ENCODE measurements around the gene FYTTD1. TPM values are rescaled to one million over a fixed set of nuclear protein-coding genes. Genes with fewer than 3 reads are reported as not detected.

Gene FYTTD1
- total RNA-seq, 1 experiment from 2014 or later, result 70.7 TPM

DNA sequence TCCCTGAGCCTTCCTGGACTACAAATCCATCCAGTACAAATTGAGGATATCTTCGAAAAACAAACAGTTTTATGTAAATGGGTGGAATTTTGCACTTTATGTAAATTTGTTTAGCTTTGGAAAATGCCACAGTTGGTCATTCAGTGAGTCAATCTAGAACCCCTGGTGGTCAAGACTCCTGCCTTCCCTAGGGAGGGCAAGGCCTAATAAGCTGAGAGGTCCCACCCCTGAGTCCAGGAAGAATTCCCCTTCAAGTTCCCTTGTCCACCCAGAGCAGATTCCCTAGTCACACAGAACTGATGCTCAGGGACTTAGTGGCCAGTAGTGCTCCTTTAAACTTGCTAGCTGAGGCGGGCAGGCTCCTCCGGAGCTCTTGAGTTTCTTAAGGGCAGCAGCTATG is 6.9 kb upstream of the FYTTD1 start:
- Histone ChIP-seq H3K27ac (ENCODE audit: low read depth, low read length) (no peak overlapping the region), H3K36me3 (ENCODE audit: control insufficient read depth in 1 of 2, insufficient read depth in 2 of 2, low read length in 2 of 2) (no peaks in the 10 kb centered on the region), H3K4me3 (replicated peaks in 1 of 2; ENCODE audit: low read depth in 1 of 2, low read length in 2 of 2) (no peak overlapping the region), H3K9me2 (ENCODE audit: insufficient read depth) (no peaks in the 10 kb centered on the region), H3K79me2 (ENCODE audit: insufficient read depth, low read length) (no peaks in the 10 kb centered on the region), H3K4me2 (ENCODE audit: low read length) (no peak overlapping the region), H3K4me1 (ENCODE audit: control insufficient read depth in 1 of 2, insufficient read depth in 2 of 2, low read length in 2 of 2) (peaks cover 2 to 9% of the 10 kb centered on the region in 2 experiments; a peak in 3 of 4 replicates), H3K9ac (ENCODE audit: low read length) (no peak overlapping the region), H2AFZ (ENCODE audit: low read depth, low read length, poor library complexity, severe bottlenecking) (no peak overlapping the region), H3K9me3 (ENCODE audit: control insufficient read depth in 1 of 2, insufficient read depth in 1 of 2, low read depth in 1 of 2, low read length in 2 of 2) (no peaks in the 10 kb centered on the region), H4K20me1 (ENCODE audit: insufficient read depth) (no peaks in the 10 kb centered on the region), H3K27me3 (ENCODE audit: insufficient read depth, low read length) (no peaks in the 10 kb centered on the region)
- DNase-seq (ENCODE audit: low read depth, low spot score) (no peak), ATAC-seq (no peak)
- ChIA-PET CTCF (no interaction called here), RAD21 (ENCODE audit: low non-redundant PET in 1 of 2, low total read pairs in 2 of 2, uncharacterized antibody in 2 of 2, unreplicated experiment in 2 of 2) (no interaction called here), POLR2A (no interaction called here)
- no TSS peak for BruUV-seq (replicated peaks)
- TF ChIP-seq, protein P1, sequence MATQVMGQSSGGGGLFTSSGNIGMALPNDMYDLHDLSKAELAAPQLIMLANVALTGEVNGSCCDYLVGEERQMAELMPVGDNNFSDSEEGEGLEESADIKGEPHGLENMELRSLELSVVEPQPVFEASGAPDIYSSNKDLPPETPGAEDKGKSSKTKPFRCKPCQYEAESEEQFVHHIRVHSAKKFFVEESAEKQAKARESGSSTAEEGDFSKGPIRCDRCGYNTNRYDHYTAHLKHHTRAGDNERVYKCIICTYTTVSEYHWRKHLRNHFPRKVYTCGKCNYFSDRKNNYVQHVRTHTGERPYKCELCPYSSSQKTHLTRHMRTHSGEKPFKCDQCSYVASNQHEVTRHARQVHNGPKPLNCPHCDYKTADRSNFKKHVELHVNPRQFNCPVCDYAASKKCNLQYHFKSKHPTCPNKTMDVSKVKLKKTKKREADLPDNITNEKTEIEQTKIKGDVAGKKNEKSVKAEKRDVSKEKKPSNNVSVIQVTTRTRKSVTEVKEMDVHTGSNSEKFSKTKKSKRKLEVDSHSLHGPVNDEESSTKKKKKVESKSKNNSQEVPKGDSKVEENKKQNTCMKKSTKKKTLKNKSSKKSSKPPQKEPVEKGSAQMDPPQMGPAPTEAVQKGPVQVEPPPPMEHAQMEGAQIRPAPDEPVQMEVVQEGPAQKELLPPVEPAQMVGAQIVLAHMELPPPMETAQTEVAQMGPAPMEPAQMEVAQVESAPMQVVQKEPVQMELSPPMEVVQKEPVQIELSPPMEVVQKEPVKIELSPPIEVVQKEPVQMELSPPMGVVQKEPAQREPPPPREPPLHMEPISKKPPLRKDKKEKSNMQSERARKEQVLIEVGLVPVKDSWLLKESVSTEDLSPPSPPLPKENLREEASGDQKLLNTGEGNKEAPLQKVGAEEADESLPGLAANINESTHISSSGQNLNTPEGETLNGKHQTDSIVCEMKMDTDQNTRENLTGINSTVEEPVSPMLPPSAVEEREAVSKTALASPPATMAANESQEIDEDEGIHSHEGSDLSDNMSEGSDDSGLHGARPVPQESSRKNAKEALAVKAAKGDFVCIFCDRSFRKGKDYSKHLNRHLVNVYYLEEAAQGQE (IDR thresholded peaks at IDR 0.05; ENCODE audit: low read depth), result no peak
- TF ChIP-seq, protein P2, sequence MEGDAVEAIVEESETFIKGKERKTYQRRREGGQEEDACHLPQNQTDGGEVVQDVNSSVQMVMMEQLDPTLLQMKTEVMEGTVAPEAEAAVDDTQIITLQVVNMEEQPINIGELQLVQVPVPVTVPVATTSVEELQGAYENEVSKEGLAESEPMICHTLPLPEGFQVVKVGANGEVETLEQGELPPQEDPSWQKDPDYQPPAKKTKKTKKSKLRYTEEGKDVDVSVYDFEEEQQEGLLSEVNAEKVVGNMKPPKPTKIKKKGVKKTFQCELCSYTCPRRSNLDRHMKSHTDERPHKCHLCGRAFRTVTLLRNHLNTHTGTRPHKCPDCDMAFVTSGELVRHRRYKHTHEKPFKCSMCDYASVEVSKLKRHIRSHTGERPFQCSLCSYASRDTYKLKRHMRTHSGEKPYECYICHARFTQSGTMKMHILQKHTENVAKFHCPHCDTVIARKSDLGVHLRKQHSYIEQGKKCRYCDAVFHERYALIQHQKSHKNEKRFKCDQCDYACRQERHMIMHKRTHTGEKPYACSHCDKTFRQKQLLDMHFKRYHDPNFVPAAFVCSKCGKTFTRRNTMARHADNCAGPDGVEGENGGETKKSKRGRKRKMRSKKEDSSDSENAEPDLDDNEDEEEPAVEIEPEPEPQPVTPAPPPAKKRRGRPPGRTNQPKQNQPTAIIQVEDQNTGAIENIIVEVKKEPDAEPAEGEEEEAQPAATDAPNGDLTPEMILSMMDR (IDR thresholded peaks at IDR 0.05 in 2 of 3, conservative IDR thresholded peaks at IDR 0.05 in 1 of 3; ENCODE audit: borderline replicate concordance in 1 of 3, insufficient read depth in 1 of 3, low read depth in 2 of 3, low read length in 2 of 3), result no peak
- TF ChIP-seq EZH2phosphoT487 (IDR thresholded peaks at IDR 0.05; ENCODE audit: borderline replicate concordance) (no peak), SP1 (IDR thresholded peaks at IDR 0.05; ENCODE audit: low read depth) (no peak), JUND (IDR thresholded peaks at IDR 0.05) (no peak), CEBPB (IDR thresholded peaks at IDR 0.05; ENCODE audit: low read depth) (no peak), EZH2 (IDR thresholded peaks at IDR 0.05) (no peak), EGR1 (IDR thresholded peaks at IDR 0.05; ENCODE audit: low read depth) (no peak), ZFX (IDR thresholded peaks at IDR 0.05) (no peak)
- TF ChIP-seq, protein P3, sequence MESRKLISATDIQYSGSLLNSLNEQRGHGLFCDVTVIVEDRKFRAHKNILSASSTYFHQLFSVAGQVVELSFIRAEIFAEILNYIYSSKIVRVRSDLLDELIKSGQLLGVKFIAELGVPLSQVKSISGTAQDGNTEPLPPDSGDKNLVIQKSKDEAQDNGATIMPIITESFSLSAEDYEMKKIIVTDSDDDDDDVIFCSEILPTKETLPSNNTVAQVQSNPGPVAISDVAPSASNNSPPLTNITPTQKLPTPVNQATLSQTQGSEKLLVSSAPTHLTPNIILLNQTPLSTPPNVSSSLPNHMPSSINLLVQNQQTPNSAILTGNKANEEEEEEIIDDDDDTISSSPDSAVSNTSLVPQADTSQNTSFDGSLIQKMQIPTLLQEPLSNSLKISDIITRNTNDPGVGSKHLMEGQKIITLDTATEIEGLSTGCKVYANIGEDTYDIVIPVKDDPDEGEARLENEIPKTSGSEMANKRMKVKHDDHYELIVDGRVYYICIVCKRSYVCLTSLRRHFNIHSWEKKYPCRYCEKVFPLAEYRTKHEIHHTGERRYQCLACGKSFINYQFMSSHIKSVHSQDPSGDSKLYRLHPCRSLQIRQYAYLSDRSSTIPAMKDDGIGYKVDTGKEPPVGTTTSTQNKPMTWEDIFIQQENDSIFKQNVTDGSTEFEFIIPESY (IDR thresholded peaks at IDR 0.05; ENCODE audit: extremely low read depth, insufficient replicate concordance, low read length), result no peak
- intact Hi-C loops (cut with micrococcal nuclease), result no loop called here

Measured in HCT116 (cell line).